PC-3 (cell line): ENCODE measurements around the gene LTBP1. TPM values are rescaled to one million over a fixed set of nuclear protein-coding genes. Genes with fewer than 3 reads are reported as not detected.

Experiments
- ATAC-seq: fragments of 200-7000 bp; cut with Tn5 transposase; 2 replicates; pipeline ENCODE4 v1.9.1; 2020; ENCODE audit warnings: mild to moderate bottlenecking, moderate library complexity
- BruUV-seq: library from RNA; stranded (reverse); fragments of 400-500 nt; replicated peaks from 2 replicates; lab custom pipeline; 2021; lab: Mats Ljungman, UMichigan
- CTCF ChIA-PET: fragments of 300-600 bp; sonication (Branson Sonifier 250); formaldehyde crosslinking; loops from one replicate; lab custom pipeline; 2022; ENCODE audit warnings: antibody characterized with exemption; lab: Charles Lee
- POLR2A ChIA-PET: fragments of 300-600 bp; sonication (Branson Sonifier 250); formaldehyde crosslinking; loops from one replicate; lab custom pipeline; 2022; ENCODE audit warnings: antibody characterized with exemption; ENCODE audit not compliant: unreplicated experiment; lab: Charles Lee
- DNase-seq: peaks from one replicate; pipeline ENCODE4 v3.0.0-alpha.2; 2015
- H2AFZ ChIP-seq: fragments of 300-600 bp; sonication (generic); 2 replicates; pipeline ENCODE4 v1.6.0; 2016; ENCODE audit warnings: antibody characterized with exemption, low read length
- H3F3A ChIP-seq: fragments of 300-600 bp; sonication (generic); one replicate; pipeline ENCODE4 v1.6.0; 2017; ENCODE audit warnings: antibody characterized with exemption, low read length, control low read depth, mild to moderate bottlenecking; ENCODE audit not compliant: unreplicated experiment
- H3K27ac ChIP-seq: fragments of 300-600 bp; sonication (generic); 2 replicates; pipeline ENCODE4 v1.5.1; 2016; ENCODE audit warnings: mild to moderate bottlenecking, low read length
- H3K27me3 ChIP-seq: fragments of 300-600 bp; sonication (generic); 2 replicates; pipeline ENCODE4 v1.6.1; 2016; ENCODE audit warnings: low read length, mixed read lengths
- H3K36me3 ChIP-seq: fragments of 300-600 bp; sonication (generic); 2 replicates; pipeline ENCODE4 v1.6.1; 2016; ENCODE audit warnings: low read depth, mixed run types, low read length, mixed read lengths
- H3K4me1 ChIP-seq: fragments of 300-600 bp; sonication (generic); 2 replicates; pipeline ENCODE4 v1.5.1; 2016; ENCODE audit warnings: low read length; ENCODE audit not compliant: insufficient read depth
- H3K4me2 ChIP-seq: fragments of 300-600 bp; sonication (generic); 2 replicates; pipeline ENCODE4 v1.6.0; 2016; ENCODE audit warnings: low read length
- H3K4me3 ChIP-seq: fragments of 300-600 bp; sonication (generic); 2 replicates; pipeline ENCODE4 v1.5.1; 2016; ENCODE audit warnings: mild to moderate bottlenecking, low read length, mixed read lengths
- H3K79me2 ChIP-seq: fragments of 300-600 bp; sonication (generic); 2 replicates; pipeline ENCODE4 v1.6.1; 2017; ENCODE audit warnings: low read length, mixed read lengths
- H3K9ac ChIP-seq: fragments of 300-600 bp; sonication (generic); 2 replicates; pipeline ENCODE4 v1.6.0; 2016; ENCODE audit warnings: mild to moderate bottlenecking, low read length
- H3K9me2 ChIP-seq: fragments of 300-600 bp; sonication (generic); replicated peaks from 2 replicates; pipeline ENCODE4 v1.6.1; 2016; ENCODE audit warnings: mixed run types, low read length, mixed read lengths
- H3K9me3 ChIP-seq: fragments of 300-600 bp; sonication (generic); 2 replicates; pipeline ENCODE4 v1.6.1; 2016; ENCODE audit warnings: low read length, mixed read lengths
- H4K20me1 ChIP-seq: fragments of 300-600 bp; sonication (generic); 2 replicates; pipeline ENCODE4 v1.6.1; 2016; ENCODE audit warnings: low read length, mixed read lengths
- CTCF ChIP-seq: fragments of 300-600 bp; sonication (generic); conservative IDR thresholded peaks from 2 replicates; pipeline ENCODE4 v1.5.1; 2017; ENCODE audit warnings: antibody characterized with exemption, low read depth, mild to moderate bottlenecking, low read length
- EZH2 ChIP-seq: fragments of 300-600 bp; sonication (generic); IDR thresholded peaks from one replicate; pipeline ENCODE4 v1.6.1; 2017; ENCODE audit warnings: antibody characterized with exemption, mild to moderate bottlenecking, low read length; ENCODE audit not compliant: unreplicated experiment
- EZH2phosphoT487 ChIP-seq: fragments of 300-600 bp; sonication (generic); IDR thresholded peaks from 2 replicates; pipeline ENCODE4 v1.6.1; 2018; ENCODE audit warnings: mild to moderate bottlenecking, antibody characterized with exemption, low read length, borderline replicate concordance
- intact Hi-C: fragments of 100-400 bp; cut with micrococcal nuclease; formaldehyde crosslinking; loops from 2 replicates; pipeline ENCODE4 v1.9.0; 2023
- total RNA-seq: library from RNA; depleted of rRNA; stranded (reverse); fragments of >200 nt; gene quantifications from 2 replicates; pipeline ENCODE4 v1.2.3, GENCODE V29; 2014

LTBP1 gene
- total RNA-seq, 1 experiment from 2014 or later: 45.9 TPM

- H3K27ac ChIP-seq: no peak overlapping the region
- no peak for TF ChIP-seq CTCF
- no peak for TF ChIP-seq EZH2
- TF ChIP-seq EZH2phosphoT487: no peak
- H3K9me3 ChIP-seq: no peaks in the 10 kb centered on the region
- no TSS peak for BruUV-seq
- no peaks in the 10 kb centered on the region for H3K79me2 ChIP-seq
- H3F3A ChIP-seq: no peaks in the 10 kb centered on the region
- no peak overlapping the region for H3K9ac ChIP-seq
- no peaks in the 10 kb centered on the region for H3K4me1 ChIP-seq
- intact Hi-C loops: no loop called here
- H3K9me2 ChIP-seq: no peaks in the 10 kb centered on the region
- ChIA-PET CTCF (no interaction called here), POLR2A (no interaction called here)
- no peak for DNase-seq
- no peak for ATAC-seq
- H3K27me3 ChIP-seq: no peaks in the 10 kb centered on the region
- no peak overlapping the region for H3K4me2 ChIP-seq
- no peaks in the 10 kb centered on the region for H4K20me1 ChIP-seq
- no peak overlapping the region for H2AFZ ChIP-seq
- H3K4me3 ChIP-seq: no peak overlapping the region
- peaks cover 3% of the 10 kb centered on the region; the same call in 1 of the 2 replicates for H3K36me3 ChIP-seq
These were observed 237.3 kb downstream of the LTBP1 start for GRCh38 chr2:33184041-33184440.

GRCh38 chr2:33186937-33187336 lies 240.2 kb downstream of the LTBP1 start:
- H4K20me1 ChIP-seq: no peaks in the 10 kb centered on the region
- H3K27ac ChIP-seq: no peak overlapping the region
- no peak overlapping the region for H3K4me3 ChIP-seq
- H3K9ac ChIP-seq: no peak overlapping the region
- POLR2A ChIA-PET: no interaction called here
- TF ChIP-seq EZH2: no peak
- TF ChIP-seq EZH2phosphoT487: no peak
- no peak for TF ChIP-seq CTCF
- no peaks in the 10 kb centered on the region for H3F3A ChIP-seq
- H3K36me3 ChIP-seq: peaks cover 3% of the 10 kb centered on the region; the same call in 1 of the 2 replicates
- H3K9me2 ChIP-seq: no peaks in the 10 kb centered on the region
- intact Hi-C loops: no loop called here
- H3K4me2 ChIP-seq: no peak overlapping the region
- DNase-seq (no peak), ATAC-seq (no peak)
- no peaks in the 10 kb centered on the region for H3K79me2 ChIP-seq
- H3K27me3 ChIP-seq: no peaks in the 10 kb centered on the region
- CTCF ChIA-PET: no interaction called here
- no TSS peak for BruUV-seq
- H3K4me1 ChIP-seq: peaks cover 9% of the 10 kb centered on the region
- H2AFZ ChIP-seq: no peak overlapping the region
- H3K9me3 ChIP-seq: no peaks in the 10 kb centered on the region

- Histone ChIP-seq H3K79me2 (no peaks in the 10 kb centered on the region), H3K27me3 (no peaks in the 10 kb centered on the region), H3K36me3 (peaks cover 3% of the 10 kb centered on the region; the same call in 1 of the 2 replicates), H3K4me3 (no peak overlapping the region), H3K9me3 (no peaks in the 10 kb centered on the region), H3K4me1 (peaks cover 9% of the 10 kb centered on the region), H4K20me1 (no peaks in the 10 kb centered on the region), H3F3A (no peaks in the 10 kb centered on the region), H2AFZ (no peak overlapping the region), H3K4me2 (no peak overlapping the region), H3K27ac (no peak overlapping the region), H3K9ac (no peak overlapping the region), H3K9me2 (no peaks in the 10 kb centered on the region)
- ATAC-seq (no peak), DNase-seq (no peak)
- intact Hi-C loops: no loop called here
- ChIA-PET POLR2A (no interaction called here), CTCF (no interaction called here)
- BruUV-seq: no TSS peak
- no peak for TF ChIP-seq EZH2
- TF ChIP-seq EZH2phosphoT487: no peak
- TF ChIP-seq CTCF: no peak
These were observed 242.0 kb downstream of the LTBP1 start for GRCh38 chr2:33188799-33189198.
